Astrocyte (in vitro differentiated cells and primary cell): ENCODE results near the gene ZNF414. TPM values are rescaled to one million over a fixed set of nuclear protein-coding genes. Genes with fewer than 3 reads are reported as not detected.

ENCODE experiments used
- DNase-seq: peaks from one replicate; pipeline ENCODE4 v3.0.0-alpha.2; 2010; ENCODE audit warnings: low read depth
- FAIRE-seq: peaks from 2 replicates; lab custom pipeline; 2011; peaks lifted over from hg19 to GRCh38; lab: Jason Lieb, UNC
- H2AFZ ChIP-seq: 2 replicates; pipeline ENCODE4 v1.6.0; 2012; ENCODE audit warnings: low read depth, low read length, inconsistent platforms
- H3K27ac ChIP-seq: 2 replicates; pipeline ENCODE4 v1.5.1; 2011; ENCODE audit warnings: low read depth, low read length, inconsistent platforms
- H3K27me3 ChIP-seq: 2 replicates; pipeline ENCODE4 v1.6.0; 2011; ENCODE audit warnings: low read length, inconsistent platforms; ENCODE audit not compliant: insufficient read depth
- H3K36me3 ChIP-seq: 2 replicates; pipeline ENCODE4 v1.5.1; 2011; ENCODE audit warnings: low read length, inconsistent platforms; ENCODE audit not compliant: insufficient read depth
- H3K4me1 ChIP-seq: 2 replicates; pipeline ENCODE4 v1.5.1; 2011; ENCODE audit warnings: low read length, inconsistent platforms; ENCODE audit not compliant: insufficient read depth
- H3K4me2 ChIP-seq: 2 replicates; pipeline ENCODE4 v1.6.0; 2012; ENCODE audit warnings: low read length, inconsistent platforms
- H3K4me3 ChIP-seq: 2 replicates; pipeline ENCODE4 v1.5.1; 2011; ENCODE audit warnings: low read depth, mild to moderate bottlenecking, low read length, inconsistent platforms; ENCODE audit not compliant: insufficient read depth
- H3K79me2 ChIP-seq: 2 replicates; pipeline ENCODE4 v1.6.0; 2012; ENCODE audit warnings: mild to moderate bottlenecking, low read length, inconsistent platforms; ENCODE audit not compliant: insufficient read depth
- H3K9ac ChIP-seq: 2 replicates; pipeline ENCODE4 v1.6.0; 2012; ENCODE audit warnings: mild to moderate bottlenecking, low read length, inconsistent platforms
- H3K9me3 ChIP-seq: 2 replicates; pipeline ENCODE4 v1.5.1; 2012; ENCODE audit warnings: low read depth, mild to moderate bottlenecking, low read length, inconsistent platforms; ENCODE audit not compliant: insufficient read depth
- H4K20me1 ChIP-seq: 2 replicates; pipeline ENCODE4 v1.6.0; 2012; ENCODE audit warnings: low read length, inconsistent platforms; ENCODE audit not compliant: insufficient read depth
- H3K27ac Mint-ChIP-seq: one replicate; pipeline ENCODE4 v1.8.0; 2021; ENCODE audit warnings: mild to moderate bottlenecking, mixed read lengths; ENCODE audit not compliant: unreplicated experiment
- H3K27me3 Mint-ChIP-seq: one replicate; pipeline ENCODE4 v1.8.0; 2021; ENCODE audit warnings: low read depth, mixed read lengths; ENCODE audit not compliant: unreplicated experiment
- H3K36me3 Mint-ChIP-seq: one replicate; pipeline ENCODE4 v1.8.0; 2021; ENCODE audit warnings: low read depth, mixed read lengths; ENCODE audit not compliant: unreplicated experiment
- H3K4me1 Mint-ChIP-seq: one replicate; pipeline ENCODE4 v1.8.0; 2021; ENCODE audit warnings: low read depth, mixed read lengths; ENCODE audit not compliant: unreplicated experiment
- H3K4me3 Mint-ChIP-seq: one replicate; pipeline ENCODE4 v1.8.0; 2021; ENCODE audit warnings: mild to moderate bottlenecking, moderate library complexity, mixed read lengths; ENCODE audit not compliant: unreplicated experiment
- H3K9me3 Mint-ChIP-seq: one replicate; pipeline ENCODE4 v1.8.0; 2021; ENCODE audit warnings: mild to moderate bottlenecking, mixed read lengths; ENCODE audit not compliant: unreplicated experiment
- CTCF ChIP-seq: IDR thresholded peaks from 2 replicates; pipeline ENCODE4 v1.5.1; 2011; ENCODE audit warnings: low read depth, mild to moderate bottlenecking, inconsistent platforms, low read length, moderate library complexity; ENCODE audit not compliant: insufficient read depth
- EZH2 ChIP-seq: IDR thresholded peaks from 2 replicates; pipeline ENCODE4 v1.6.1; 2012; ENCODE audit warnings: mild to moderate bottlenecking, low read length, inconsistent platforms; ENCODE audit not compliant: insufficient read depth
- total RNA-seq: library from RNA; stranded (reverse); gene quantifications from 2 replicates; pipeline ENCODE4 v1.2.1, GENCODE V29; 2021

The ZNF414 gene
- total RNA-seq, 1 donor from 2014 or later = 17.2 TPM

GRCh38 chr19:8478598-8478997 is 35.4 kb downstream of the ZNF414 start:
- Mint-ChIP-seq H3K36me3 (peaks cover 14% of the 10 kb centered on the region), H3K9me3 (no peaks in the 10 kb centered on the region), H3K4me3 (no peak overlapping the region), H3K4me1 (peaks cover 20% of the 10 kb centered on the region), H3K27me3 (no peaks in the 10 kb centered on the region), H3K27ac (peak overlapping the region; percentile 13)
- DNase-seq (no peak), FAIRE-seq (no peak)
- Histone ChIP-seq H3K9me3 (no peaks in the 10 kb centered on the region), H3K4me3 (no peak overlapping the region), H3K27me3 (no peaks in the 10 kb centered on the region), H3K9ac (no peak overlapping the region), H3K27ac (no peak overlapping the region), H2AFZ (no peak overlapping the region), H3K4me1 (no peaks in the 10 kb centered on the region), H3K4me2 (no peak overlapping the region), H4K20me1 (peaks cover 89% of the 10 kb centered on the region), H3K79me2 (peaks cover 92% of the 10 kb centered on the region), H3K36me3 (peaks cover 42% of the 10 kb centered on the region)
- TF ChIP-seq CTCF (no peak), EZH2 (no peak)

- no peak overlapping the region for H3K4me3 ChIP-seq
- H3K4me2 ChIP-seq = no peak overlapping the region
- no peaks in the 10 kb centered on the region for H3K27me3 ChIP-seq
- no peaks in the 10 kb centered on the region for H3K9me3 Mint-ChIP-seq
- H3K36me3 Mint-ChIP-seq = peaks cover 13% of the 10 kb centered on the region
- no peak overlapping the region for H3K27ac ChIP-seq
- H3K27ac Mint-ChIP-seq = peak overlapping the region; percentile 13
- H3K4me3 Mint-ChIP-seq = no peak overlapping the region
- peaks cover 88% of the 10 kb centered on the region for H3K79me2 ChIP-seq
- no peak overlapping the region for H2AFZ ChIP-seq
- H3K27me3 Mint-ChIP-seq = no peaks in the 10 kb centered on the region
- no peak for DNase-seq
- H4K20me1 ChIP-seq = peaks cover 87% of the 10 kb centered on the region
- FAIRE-seq = no peak
- peaks cover 20% of the 10 kb centered on the region for H3K4me1 Mint-ChIP-seq
- no peaks in the 10 kb centered on the region for H3K9me3 ChIP-seq
- H3K4me1 ChIP-seq = no peaks in the 10 kb centered on the region
- TF ChIP-seq EZH2 (no peak), CTCF (no peak)
- peaks cover 37% of the 10 kb centered on the region for H3K36me3 ChIP-seq
- H3K9ac ChIP-seq = no peak overlapping the region
Observed at GRCh38 chr19:8477889-8478288, 36.1 kb downstream of the ZNF414 start.

GRCh38 chr19:8476524-8476923 is 37.4 kb downstream of the ZNF414 start:
- no peak overlapping the region for H3K4me3 Mint-ChIP-seq
- FAIRE-seq (no peak), DNase-seq (no peak)
- Histone ChIP-seq H3K9me3 (no peaks in the 10 kb centered on the region), H4K20me1 (peaks cover 87% of the 10 kb centered on the region), H3K36me3 (peaks cover 35% of the 10 kb centered on the region), H3K79me2 (peaks cover 82% of the 10 kb centered on the region), H3K4me3 (no peak overlapping the region), H3K27ac (no peak overlapping the region), H3K27me3 (no peaks in the 10 kb centered on the region), H3K4me1 (no peaks in the 10 kb centered on the region), H3K4me2 (no peak overlapping the region), H3K9ac (no peak overlapping the region), H2AFZ (no peak overlapping the region)
- peaks cover 16% of the 10 kb centered on the region for H3K36me3 Mint-ChIP-seq
- TF ChIP-seq EZH2 (no peak), CTCF (no peak)
- peaks cover 17% of the 10 kb centered on the region for H3K4me1 Mint-ChIP-seq
- H3K27ac Mint-ChIP-seq = peak overlapping the region; percentile 54
- H3K9me3 Mint-ChIP-seq = no peaks in the 10 kb centered on the region
- no peaks in the 10 kb centered on the region for H3K27me3 Mint-ChIP-seq
